Measurements from ENCODE around the gene MIGA2.

Gene MIGA2

DNA sequence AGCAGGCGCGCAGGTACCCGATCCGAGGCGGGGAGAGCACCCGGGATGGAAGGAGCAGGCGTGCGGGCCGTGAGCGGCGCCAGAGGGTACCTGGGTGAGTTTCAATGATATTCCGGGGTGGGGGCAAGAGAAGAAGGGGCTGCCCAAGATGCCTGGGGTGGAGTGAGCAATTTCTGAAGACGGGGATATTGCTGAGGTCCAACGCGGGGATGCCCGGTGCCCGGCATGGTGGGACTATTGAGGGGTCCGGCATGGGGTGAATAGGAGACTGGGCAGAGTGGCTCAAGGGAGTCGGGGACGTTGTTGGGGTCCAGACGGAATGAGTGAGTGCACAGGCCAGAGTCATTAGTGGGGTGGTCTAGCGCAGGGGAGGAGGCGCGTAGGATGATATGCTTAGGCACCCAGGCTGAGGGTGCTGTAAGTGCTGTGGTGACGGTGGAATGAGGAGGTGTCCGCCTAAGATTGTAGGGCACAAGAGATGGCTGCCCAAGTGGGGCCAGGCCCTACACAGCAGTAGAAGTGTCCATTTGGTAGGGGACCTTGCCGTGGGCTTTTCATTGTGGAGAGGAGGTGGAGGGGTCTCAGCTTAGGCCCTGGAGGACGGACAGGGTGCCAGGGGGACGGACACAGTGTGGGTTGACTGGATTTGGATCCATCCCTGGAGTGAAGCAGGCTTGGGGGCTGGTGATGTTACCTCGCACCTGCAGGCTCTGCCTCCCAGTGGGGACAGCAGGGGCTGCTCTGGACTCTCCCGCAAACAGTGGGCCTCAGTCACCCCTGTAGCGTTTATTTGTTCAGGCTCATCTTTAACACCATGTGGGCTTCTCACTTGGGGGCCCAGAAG, 719 bp downstream of the MIGA2 start:
- TF ChIP-seq, protein P1, sequence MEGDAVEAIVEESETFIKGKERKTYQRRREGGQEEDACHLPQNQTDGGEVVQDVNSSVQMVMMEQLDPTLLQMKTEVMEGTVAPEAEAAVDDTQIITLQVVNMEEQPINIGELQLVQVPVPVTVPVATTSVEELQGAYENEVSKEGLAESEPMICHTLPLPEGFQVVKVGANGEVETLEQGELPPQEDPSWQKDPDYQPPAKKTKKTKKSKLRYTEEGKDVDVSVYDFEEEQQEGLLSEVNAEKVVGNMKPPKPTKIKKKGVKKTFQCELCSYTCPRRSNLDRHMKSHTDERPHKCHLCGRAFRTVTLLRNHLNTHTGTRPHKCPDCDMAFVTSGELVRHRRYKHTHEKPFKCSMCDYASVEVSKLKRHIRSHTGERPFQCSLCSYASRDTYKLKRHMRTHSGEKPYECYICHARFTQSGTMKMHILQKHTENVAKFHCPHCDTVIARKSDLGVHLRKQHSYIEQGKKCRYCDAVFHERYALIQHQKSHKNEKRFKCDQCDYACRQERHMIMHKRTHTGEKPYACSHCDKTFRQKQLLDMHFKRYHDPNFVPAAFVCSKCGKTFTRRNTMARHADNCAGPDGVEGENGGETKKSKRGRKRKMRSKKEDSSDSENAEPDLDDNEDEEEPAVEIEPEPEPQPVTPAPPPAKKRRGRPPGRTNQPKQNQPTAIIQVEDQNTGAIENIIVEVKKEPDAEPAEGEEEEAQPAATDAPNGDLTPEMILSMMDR (IDR thresholded peaks at IDR 0.05; ENCODE audit: control insufficient read depth, insufficient read depth, low read depth, low read length, missing control alignments) = no peak
- H3K4me3 ChIP-seq (ENCODE audit: control insufficient read depth, low read depth, low read length) = peak overlapping the region; percentile 98
- DNase-seq (ENCODE audit: low read depth) = no peak

DNA sequence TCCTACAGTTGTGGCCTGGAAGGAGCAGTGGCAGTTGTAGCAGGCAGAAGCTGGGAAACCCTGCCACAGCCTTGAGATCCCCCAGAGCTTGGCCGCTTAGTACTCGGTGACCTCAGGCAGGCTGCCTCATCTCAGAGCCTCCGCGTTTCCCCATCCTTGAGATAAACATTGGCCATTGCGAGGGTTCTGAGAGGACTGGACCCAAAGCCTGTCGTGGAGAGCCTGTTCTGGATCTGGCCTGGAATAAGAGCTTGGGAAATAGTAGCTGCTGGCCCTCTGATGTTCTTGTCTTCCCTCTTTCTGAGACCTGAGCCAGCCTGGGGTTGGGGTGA, 1.3 kb downstream of the MIGA2 start:
- no peak for DNase-seq (ENCODE audit: low read depth)
- H3K4me3 ChIP-seq (ENCODE audit: control insufficient read depth, low read depth, low read length) = peak overlapping the region; percentile 98

GRCh38 chr9:129038109-129038852, 1.9 kb downstream of the MIGA2 start:
- TF ChIP-seq, protein P1 (IDR thresholded peaks at IDR 0.05; ENCODE audit: control insufficient read depth, insufficient read depth, low read depth, low read length, missing control alignments) = no peak
- peak overlapping the region; percentile 98; the same call in 1 of the 2 replicates for H3K4me3 ChIP-seq (ENCODE audit: control insufficient read depth, low read depth, low read length)

More for the DNA sequence above, 1.3 kb downstream of the MIGA2 start:
- TF ChIP-seq, protein P1 (IDR thresholded peaks at IDR 0.05; ENCODE audit: control insufficient read depth, insufficient read depth, low read depth, low read length, missing control alignments) = no peak

DNA sequence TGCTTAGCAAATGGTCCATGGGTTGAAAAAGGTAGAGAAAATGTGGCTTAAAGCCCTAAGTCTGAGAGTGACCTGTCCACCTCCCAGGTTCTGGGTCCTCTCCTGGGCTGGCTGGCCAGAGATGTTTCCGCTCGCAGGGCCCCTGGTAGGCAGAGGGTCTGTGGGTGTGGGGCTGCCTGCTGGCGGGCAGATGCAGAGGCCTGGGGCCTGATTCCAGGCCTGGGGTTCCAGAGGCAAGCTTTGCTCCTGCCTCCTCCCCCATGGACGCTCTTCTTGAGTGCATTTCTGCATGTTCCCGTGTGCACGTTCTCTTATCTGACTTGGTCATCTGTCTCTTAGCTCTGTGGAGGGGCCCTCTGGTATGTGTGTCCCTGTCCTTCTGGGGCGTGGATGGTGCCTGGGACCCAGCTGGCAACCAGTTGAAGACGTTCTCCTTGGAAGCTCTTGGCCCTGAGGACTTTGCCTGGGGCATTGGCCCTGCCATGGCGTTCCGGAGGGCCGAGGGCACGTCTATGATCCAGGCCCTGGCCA, 3.8 kb downstream of the MIGA2 start:
- TF ChIP-seq, protein P1 (IDR thresholded peaks at IDR 0.05; ENCODE audit: control insufficient read depth, insufficient read depth, low read depth, low read length, missing control alignments) = no peak
- no peak overlapping the region for H3K4me3 ChIP-seq (ENCODE audit: control insufficient read depth, low read depth, low read length)
- no peak for DNase-seq (ENCODE audit: low read depth)

More at GRCh38 chr9:129038109-129038852, 1.9 kb downstream of the MIGA2 start:
- DNase-seq (ENCODE audit: low read depth) = no peak

- DNase-seq (ENCODE audit: low read depth) = no peak
- H3K4me3 ChIP-seq (ENCODE audit: control insufficient read depth, low read depth, low read length) = no peak overlapping the region
- TF ChIP-seq, protein P1 (IDR thresholded peaks at IDR 0.05; ENCODE audit: control insufficient read depth, insufficient read depth, low read depth, low read length, missing control alignments) = no peak
These were observed 5.6 kb downstream of the MIGA2 start for GRCh38 chr9:129042016-129042415.

- no peak overlapping the region for H3K4me3 ChIP-seq (ENCODE audit: control insufficient read depth, low read depth, low read length)
- no peak for DNase-seq (ENCODE audit: low read depth)
- TF ChIP-seq, protein P1 (IDR thresholded peaks at IDR 0.05; ENCODE audit: control insufficient read depth, insufficient read depth, low read depth, low read length, missing control alignments) = no peak
These were observed 16.2 kb downstream of the MIGA2 start for GRCh38 chr9:129052592-129052991.
